ENCODE results near the gene FRRS1L.

- TF ChIP-seq ZNF70 (CRISPR knock-in tag; IDR thresholded peaks at IDR 0.05) (no peak), ISL1 (CRISPR knock-in tag; IDR thresholded peaks at IDR 0.05) (no peak), TOX (CRISPR knock-in tag; IDR thresholded peaks at IDR 0.05; ENCODE audit: borderline replicate concordance) (no peak), CSDC2 (CRISPR knock-in tag; IDR thresholded peaks at IDR 0.05) (no peak), BACH2 (CRISPR knock-in tag; IDR thresholded peaks at IDR 0.05; ENCODE audit: borderline replicate concordance) (no peak), ESRRG (CRISPR knock-in tag; IDR thresholded peaks at IDR 0.05) (no peak), RARB (CRISPR knock-in tag; IDR thresholded peaks at IDR 0.05) (no peak), ARNTL (CRISPR knock-in tag; IDR thresholded peaks at IDR 0.05; ENCODE audit: borderline replicate concordance, low read depth) (no peak), ZFP30 (CRISPR knock-in tag; IDR thresholded peaks at IDR 0.05) (no peak)
Observed at GRCh38 chr9:109161471-109161870, 5.6 kb downstream of the FRRS1L start.

Data from SK-N-SH treated with all-trans-retinoic acid at 6 μM for 48 hours (cell line).